Coronary artery (tissue), 2 donors: ENCODE data around the gene SPAG16.

ENCODE experiments used
- DNase-seq: peaks from one replicate; pipeline ENCODE4 v3.0.0-alpha.2; 2017; ENCODE audit warnings: low spot score
- H3K27ac ChIP-seq, 2 donors: fragments of 200-600 bp; sonication (generic); one replicate each; pipeline ENCODE4 v1.5.1; 2016 to 2019
- H3K4me3 ChIP-seq: fragments of 200-600 bp; sonication (generic); 2 replicates; pipeline ENCODE4 v1.5.1; 2016; ENCODE audit warnings: mild to moderate bottlenecking, moderate library complexity
- TF ChIP-seq, protein P1 (sequence below): fragments of 200-600 bp; sonication (generic); IDR thresholded peaks from one replicate; pipeline ENCODE4 v1.5.1; 2019; ENCODE audit warnings: antibody characterized with exemption

The SPAG16 gene

DNA sequence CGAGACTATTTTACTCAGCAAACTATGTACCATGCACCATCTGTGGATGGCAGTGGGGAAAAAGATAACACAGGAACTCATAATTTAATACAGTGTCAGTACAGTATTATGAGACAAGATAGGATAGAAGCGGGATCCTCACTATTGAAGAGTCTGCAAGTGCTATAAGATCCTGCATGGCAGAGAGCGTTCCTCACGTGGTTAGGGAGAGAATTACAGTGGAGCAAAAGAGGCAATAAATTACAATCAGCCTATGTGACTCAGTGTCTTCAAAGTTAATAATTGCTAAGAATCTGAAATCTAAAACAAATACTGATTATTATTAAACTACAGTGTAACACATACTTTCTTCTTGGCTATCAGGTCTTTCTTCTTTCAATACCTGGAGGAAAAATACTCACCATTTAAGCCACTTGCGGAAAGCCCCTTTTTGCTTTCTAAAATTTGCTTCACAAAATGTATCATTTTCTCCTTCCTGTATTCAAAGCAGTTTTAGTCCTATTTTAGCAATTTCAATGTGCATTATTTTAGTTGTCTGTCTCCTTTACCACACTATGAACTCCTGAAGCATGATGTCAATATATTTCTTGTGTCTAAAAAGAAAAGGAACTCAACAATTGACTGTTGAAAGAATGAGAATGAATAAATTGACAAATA, 342.9 kb downstream of the SPAG16 start:
- Histone ChIP-seq H3K27ac (no peak overlapping the region), H3K4me3 (no peak overlapping the region)
- TF ChIP-seq, protein P1, sequence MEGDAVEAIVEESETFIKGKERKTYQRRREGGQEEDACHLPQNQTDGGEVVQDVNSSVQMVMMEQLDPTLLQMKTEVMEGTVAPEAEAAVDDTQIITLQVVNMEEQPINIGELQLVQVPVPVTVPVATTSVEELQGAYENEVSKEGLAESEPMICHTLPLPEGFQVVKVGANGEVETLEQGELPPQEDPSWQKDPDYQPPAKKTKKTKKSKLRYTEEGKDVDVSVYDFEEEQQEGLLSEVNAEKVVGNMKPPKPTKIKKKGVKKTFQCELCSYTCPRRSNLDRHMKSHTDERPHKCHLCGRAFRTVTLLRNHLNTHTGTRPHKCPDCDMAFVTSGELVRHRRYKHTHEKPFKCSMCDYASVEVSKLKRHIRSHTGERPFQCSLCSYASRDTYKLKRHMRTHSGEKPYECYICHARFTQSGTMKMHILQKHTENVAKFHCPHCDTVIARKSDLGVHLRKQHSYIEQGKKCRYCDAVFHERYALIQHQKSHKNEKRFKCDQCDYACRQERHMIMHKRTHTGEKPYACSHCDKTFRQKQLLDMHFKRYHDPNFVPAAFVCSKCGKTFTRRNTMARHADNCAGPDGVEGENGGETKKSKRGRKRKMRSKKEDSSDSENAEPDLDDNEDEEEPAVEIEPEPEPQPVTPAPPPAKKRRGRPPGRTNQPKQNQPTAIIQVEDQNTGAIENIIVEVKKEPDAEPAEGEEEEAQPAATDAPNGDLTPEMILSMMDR: no peak
- no peak for DNase-seq

DNA sequence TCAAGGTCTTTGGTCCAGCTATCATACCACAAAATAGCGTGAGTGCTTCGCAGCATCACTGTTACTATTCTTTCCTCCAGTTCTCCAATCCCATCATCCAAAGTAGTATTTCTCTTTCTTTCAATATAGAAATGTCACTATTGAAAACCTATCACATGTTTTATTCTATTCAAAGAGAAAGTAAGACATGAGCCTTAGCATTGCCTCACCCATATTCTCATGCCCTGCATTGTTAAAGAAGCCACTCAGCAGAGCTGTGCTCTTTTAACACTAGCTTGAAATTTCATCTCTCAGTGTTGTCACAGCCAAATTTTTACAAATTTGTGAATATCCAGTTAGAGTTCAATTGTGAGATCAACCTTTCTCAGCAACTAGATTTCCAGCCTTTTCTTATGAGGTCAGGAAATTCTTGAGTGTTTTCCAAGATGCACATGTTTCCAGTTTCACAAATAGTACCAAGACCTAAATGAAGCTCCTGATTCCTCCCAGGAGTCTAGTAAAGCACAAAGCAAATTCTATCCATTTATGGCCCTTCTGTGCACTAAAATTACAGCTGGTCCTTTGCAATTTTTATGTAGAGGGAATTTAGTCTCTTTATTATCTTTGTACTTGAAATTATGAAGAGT, 343.7 kb downstream of the SPAG16 start:
- Histone ChIP-seq H3K27ac (no peak overlapping the region), H3K4me3 (no peak overlapping the region)
- DNase-seq: no peak
- TF ChIP-seq, protein P1: no peak

DNA sequence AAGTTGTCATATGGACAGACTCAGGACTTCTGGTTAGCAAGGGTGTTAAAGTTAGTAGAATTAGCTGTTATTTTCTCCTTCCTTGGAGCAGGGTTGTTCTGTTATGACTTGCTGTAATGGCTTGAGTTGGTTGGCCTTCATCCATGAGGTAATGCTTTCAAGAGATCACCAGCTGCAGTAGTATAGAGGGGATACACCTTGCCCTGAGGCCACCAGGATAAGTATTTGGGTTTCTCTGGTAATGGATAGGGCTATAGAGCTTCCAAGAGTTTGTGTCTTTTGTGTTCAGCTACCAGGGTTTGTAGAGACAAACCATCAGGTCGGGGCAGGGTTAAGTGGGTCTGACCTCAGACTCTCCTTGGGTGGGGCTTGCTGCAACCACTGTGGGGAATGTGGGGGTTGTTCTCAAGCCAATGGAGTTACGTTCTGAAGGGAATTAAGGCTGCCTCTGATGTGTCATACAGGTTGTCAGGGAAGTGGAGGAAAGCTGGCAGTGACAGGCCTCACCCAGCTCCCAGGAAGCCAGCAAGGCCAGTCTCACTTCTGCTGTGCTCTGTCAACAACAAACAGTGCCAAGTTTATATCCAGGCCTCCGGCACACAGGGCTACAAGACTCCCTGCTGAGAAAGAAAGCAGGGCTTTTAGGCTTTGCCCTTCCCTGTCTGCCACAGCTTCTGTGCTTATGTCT, 356.6 kb downstream of the SPAG16 start:
- DNase-seq: no peak
- TF ChIP-seq, protein P1: no peak
- Histone ChIP-seq H3K4me3 (no peak overlapping the region), H3K27ac (no peak overlapping the region)

DNA sequence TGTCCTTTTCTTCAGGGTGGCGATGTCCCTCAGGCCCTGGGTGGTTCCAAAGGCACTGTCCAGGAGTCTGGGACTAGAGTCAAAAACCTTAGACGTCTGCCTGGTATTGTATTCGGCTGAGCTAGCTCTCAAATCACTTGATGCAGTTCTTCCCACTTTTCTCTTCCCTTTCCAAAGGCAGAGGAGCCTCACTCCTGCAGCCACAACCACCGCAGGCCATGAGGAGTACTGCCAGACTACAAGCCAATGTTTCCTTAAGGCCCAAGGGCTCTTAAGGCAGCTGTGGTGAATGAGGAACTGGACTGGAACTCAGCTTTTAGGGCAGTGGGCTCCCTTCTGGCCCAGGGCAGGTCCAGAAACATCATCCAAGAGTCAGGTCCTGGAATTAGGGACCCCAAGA, 360.7 kb downstream of the SPAG16 start:
- TF ChIP-seq, protein P1: no peak
- no peak for DNase-seq
- Histone ChIP-seq H3K27ac (no peak overlapping the region), H3K4me3 (no peak overlapping the region)

DNA sequence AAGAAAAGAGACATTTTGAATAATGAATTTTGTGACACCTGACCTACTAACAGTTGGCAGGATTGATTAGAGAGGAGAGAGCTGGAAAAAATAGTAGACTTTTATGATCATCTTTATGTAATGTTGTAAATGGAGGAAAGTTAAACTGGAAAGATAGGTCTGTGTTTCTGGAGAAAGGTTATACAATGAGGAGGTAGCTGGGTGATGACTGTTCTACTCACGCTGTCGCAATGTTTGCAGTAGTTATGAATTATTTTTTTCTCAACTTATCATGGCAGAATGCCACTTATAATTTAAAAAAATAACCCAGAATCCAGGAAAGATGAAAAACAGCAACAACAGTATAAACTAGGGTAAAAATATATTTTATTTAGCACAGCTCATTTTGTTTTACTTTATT, 364.9 kb downstream of the SPAG16 start:
- H3K27ac ChIP-seq: no peak overlapping the region
- no peak overlapping the region for H3K4me3 ChIP-seq
- no peak for DNase-seq
- TF ChIP-seq, protein P1: no peak

DNA sequence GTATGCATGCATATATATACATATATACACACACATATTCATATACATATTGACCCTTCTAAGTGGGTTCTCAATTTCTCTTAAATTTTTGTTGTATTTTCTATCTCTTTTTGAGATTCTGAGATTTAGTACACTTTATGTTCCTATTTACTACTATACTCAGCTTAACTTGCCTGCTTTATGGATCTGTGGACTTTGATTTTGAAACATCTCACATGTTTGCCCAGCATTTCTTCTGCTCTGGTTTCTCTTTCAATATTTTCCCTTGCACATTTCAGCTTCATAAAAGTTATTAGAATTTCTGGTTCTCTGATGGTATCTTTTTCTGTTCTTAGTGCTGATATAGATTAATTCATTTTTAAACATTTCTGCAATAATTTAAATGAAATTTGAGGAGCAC, 380.6 kb downstream of the SPAG16 start:
- no peak overlapping the region for H3K4me3 ChIP-seq
- TF ChIP-seq, protein P1: no peak
- DNase-seq: no peak
- H3K27ac ChIP-seq: no peak overlapping the region
